Progenitor cell of endocrine pancreas (in vitro differentiated cells): Measurements from ENCODE around the gene PFKP. TPM values are rescaled to one million over a fixed set of nuclear protein-coding genes. Genes with fewer than 3 reads are reported as not detected.

Source experiments
- DNase-seq: peaks from one replicate; pipeline ENCODE4 v3.0.0; 2021; ENCODE audit warnings: low spot score; ENCODE audit not compliant: unreplicated experiment
- H3K27ac Mint-ChIP-seq: 2 replicates; pipeline ENCODE4 v1.8.0; 2021; ENCODE audit warnings: mild to moderate bottlenecking, moderate library complexity, mixed read lengths
- H3K27me3 Mint-ChIP-seq: 2 replicates; pipeline ENCODE4 v1.8.0; 2021; ENCODE audit warnings: mixed read lengths
- H3K36me3 Mint-ChIP-seq: 2 replicates; pipeline ENCODE4 v1.8.0; 2022; ENCODE audit warnings: mixed read lengths; ENCODE audit not compliant: insufficient read depth
- H3K4me1 Mint-ChIP-seq: 2 replicates; pipeline ENCODE4 v1.8.0; 2021; ENCODE audit warnings: low read depth, mixed read lengths
- H3K4me3 Mint-ChIP-seq: 2 replicates; pipeline ENCODE4 v1.8.0; 2021; ENCODE audit warnings: low read depth, mild to moderate bottlenecking, moderate library complexity, mixed read lengths
- H3K9me3 Mint-ChIP-seq: 2 replicates; pipeline ENCODE4 v1.8.0; 2021; ENCODE audit warnings: low read depth, mixed read lengths
- total RNA-seq: library from RNA; stranded (reverse); gene quantifications from 2 replicates; pipeline ENCODE4 v1.2.1, GENCODE V29; 2021
- TF ChIP-seq, protein P1 (sequence below): fragments of 200-600 bp; sonication (generic); IDR thresholded peaks from one replicate; pipeline ENCODE4 v1.5.0; 2021; ENCODE audit warnings: antibody characterized with exemption, mild to moderate bottlenecking; ENCODE audit not compliant: unreplicated experiment

The PFKP gene
- total RNA-seq, 1 donor from 2014 or later: 4.8 TPM

DNA sequence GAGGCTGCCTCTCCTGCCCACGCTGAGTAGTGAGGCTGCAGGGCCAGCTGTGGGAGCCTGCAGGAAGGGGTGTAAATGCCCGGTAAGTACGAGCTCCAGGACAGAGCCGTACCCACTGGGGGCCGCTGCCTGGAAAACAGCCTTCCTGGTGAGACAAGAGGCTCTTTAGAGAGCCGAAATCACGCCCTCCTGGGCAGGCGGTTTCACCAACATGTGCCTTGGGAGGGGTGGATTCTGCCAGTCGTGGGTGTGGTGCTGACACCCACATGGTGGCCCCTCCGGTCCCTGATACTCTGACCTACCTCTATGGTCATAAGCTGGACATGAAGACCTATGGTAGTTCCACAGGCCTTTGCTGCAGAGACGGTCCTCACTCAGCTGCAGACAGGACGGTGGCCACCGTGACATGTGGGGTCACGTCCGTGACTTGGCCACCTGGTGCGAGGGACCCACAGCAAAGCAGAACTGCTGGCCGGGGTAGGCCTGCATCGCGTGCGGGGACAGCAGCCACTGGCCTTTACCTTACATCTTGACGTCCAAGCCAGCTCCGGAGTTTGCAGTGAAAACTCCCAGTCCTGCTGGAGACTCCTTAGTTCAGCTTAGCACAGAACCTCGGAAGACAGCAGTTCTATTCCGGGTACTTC lies 58.3 kb downstream of the PFKP start:
- H3K4me1 Mint-ChIP-seq: peaks cover 8% of the 10 kb centered on the region
- no peaks in the 10 kb centered on the region for H3K9me3 Mint-ChIP-seq
- peaks cover 5% of the 10 kb centered on the region for H3K36me3 Mint-ChIP-seq
- TF ChIP-seq, protein P1, sequence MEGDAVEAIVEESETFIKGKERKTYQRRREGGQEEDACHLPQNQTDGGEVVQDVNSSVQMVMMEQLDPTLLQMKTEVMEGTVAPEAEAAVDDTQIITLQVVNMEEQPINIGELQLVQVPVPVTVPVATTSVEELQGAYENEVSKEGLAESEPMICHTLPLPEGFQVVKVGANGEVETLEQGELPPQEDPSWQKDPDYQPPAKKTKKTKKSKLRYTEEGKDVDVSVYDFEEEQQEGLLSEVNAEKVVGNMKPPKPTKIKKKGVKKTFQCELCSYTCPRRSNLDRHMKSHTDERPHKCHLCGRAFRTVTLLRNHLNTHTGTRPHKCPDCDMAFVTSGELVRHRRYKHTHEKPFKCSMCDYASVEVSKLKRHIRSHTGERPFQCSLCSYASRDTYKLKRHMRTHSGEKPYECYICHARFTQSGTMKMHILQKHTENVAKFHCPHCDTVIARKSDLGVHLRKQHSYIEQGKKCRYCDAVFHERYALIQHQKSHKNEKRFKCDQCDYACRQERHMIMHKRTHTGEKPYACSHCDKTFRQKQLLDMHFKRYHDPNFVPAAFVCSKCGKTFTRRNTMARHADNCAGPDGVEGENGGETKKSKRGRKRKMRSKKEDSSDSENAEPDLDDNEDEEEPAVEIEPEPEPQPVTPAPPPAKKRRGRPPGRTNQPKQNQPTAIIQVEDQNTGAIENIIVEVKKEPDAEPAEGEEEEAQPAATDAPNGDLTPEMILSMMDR: no peak
- H3K27me3 Mint-ChIP-seq: no peaks in the 10 kb centered on the region
- no peak overlapping the region for H3K4me3 Mint-ChIP-seq
- DNase-seq: no peak
- H3K27ac Mint-ChIP-seq: no peak overlapping the region

DNA sequence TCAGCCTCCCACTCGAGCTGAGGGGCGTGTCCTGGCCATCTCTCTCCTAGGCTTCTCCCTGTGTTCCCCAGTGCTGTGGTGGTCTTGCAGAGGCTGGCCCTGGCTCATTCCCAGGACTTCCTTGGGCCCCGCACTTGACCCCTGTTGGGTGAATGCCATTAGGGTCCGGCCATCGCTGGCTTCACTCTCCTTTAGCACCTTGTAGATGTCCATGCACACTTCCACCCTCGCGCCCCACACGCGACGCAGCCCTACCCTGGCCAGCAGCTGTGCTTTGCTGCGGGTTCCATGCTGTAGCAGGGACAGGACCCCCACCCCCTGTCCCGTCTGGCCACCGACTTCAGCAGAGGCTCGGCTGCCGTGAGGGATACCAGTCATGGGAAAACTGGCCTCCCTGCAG lies 58.9 kb downstream of the PFKP start:
- no peak overlapping the region for H3K27ac Mint-ChIP-seq
- H3K27me3 Mint-ChIP-seq: no peaks in the 10 kb centered on the region
- H3K9me3 Mint-ChIP-seq: no peaks in the 10 kb centered on the region
- DNase-seq: no peak
- peaks cover 11% of the 10 kb centered on the region for H3K4me1 Mint-ChIP-seq
- peaks cover 5% of the 10 kb centered on the region for H3K36me3 Mint-ChIP-seq
- TF ChIP-seq, protein P1: no peak
- no peak overlapping the region for H3K4me3 Mint-ChIP-seq

DNA sequence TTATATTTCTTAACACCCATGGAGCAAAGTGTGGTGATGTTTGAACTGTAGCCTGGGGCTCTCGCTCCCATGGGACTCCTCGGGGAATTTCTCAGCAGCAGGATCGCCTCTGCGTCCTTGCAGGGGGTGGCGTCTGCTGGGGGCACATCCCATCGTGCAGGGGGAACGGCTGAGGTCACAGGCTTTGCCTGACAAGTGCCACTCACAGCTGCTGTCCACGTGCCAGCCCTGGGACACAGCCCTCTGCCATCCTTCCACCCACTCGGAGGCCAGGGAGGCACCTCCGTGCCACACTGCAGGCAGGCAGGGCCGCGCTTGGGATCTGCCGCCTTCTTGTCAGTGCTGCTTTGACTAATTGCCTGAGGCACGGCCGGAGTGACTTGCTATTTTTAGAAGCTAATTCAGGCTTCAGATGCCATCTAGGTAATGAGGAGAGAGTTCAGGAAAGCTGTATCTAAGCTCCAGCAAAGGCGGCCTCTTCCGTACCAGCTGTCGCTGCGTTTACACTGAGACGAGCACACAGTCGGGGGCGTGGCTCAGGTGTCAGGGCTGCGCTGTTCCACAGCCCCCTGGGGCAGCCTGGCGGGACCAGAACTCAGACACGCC lies 59.5 kb downstream of the PFKP start:
- Mint-ChIP-seq H3K36me3 (peaks cover 5% of the 10 kb centered on the region), H3K27ac (peak overlapping the region; percentile 85), H3K27me3 (no peaks in the 10 kb centered on the region), H3K4me3 (no peak overlapping the region), H3K4me1 (peaks cover 12% of the 10 kb centered on the region), H3K9me3 (no peaks in the 10 kb centered on the region)
- TF ChIP-seq, protein P1: no peak
- DNase-seq: no peak

DNA sequence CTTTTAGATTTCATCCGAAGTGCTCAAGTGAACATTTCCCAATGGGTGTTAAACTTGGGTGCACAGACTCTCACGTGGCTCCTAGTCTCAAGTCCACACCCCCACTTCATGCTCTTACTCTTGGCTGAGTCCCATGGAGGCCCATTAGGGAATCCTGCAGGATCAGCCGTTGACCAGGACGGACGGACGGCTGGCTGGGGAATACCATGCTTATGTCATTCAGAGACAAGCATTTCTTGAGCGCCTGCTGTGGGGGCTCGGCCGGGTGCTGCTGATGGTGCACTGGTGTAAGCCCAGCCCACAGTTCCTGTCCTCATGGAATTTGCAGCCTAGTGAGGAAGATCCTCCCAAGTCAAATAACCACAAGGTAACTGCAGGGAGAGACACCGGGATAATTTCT lies 60.6 kb downstream of the PFKP start:
- Mint-ChIP-seq H3K36me3 (peaks cover 9% of the 10 kb centered on the region), H3K27me3 (no peaks in the 10 kb centered on the region), H3K27ac (no peak overlapping the region), H3K4me3 (no peak overlapping the region), H3K4me1 (peaks cover 12% of the 10 kb centered on the region), H3K9me3 (no peaks in the 10 kb centered on the region)
- no peak for DNase-seq
- TF ChIP-seq, protein P1: no peak

DNA sequence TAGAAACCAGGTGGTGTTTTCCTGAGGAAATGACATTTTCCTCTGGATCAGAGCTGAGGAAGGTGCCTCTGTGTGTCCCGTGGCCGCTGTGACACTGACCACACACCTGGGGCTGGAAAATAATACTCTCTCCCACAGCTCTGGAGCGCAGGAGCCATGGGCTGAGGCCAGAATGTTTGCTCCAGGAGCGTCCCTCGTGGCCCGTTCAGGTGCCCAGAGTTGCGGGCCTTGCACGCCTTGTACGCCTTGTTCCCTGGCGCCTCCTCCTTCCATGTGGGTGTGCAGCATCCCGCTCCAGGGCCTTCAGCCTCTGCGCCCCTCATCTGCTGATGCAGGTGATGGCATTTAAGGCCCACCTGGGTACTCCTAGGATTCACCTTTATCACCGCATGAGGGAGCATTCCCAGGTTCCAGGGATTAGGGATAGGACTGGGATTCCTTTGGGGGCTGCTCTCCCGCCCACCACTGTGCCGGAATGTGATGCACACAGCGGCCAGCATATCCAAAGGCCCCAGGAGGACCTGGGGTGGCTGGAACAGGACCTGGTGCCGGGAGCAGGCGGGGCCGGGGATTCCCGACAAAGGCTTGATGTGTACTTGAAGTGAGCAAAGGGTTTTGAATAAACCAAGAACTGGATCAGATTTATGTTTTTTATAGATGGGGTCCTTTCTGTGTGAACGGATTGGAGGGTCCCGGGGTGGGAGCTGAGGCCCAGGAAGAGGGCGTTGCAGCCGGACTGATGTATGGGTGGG lies 61.2 kb downstream of the PFKP start:
- Mint-ChIP-seq H3K36me3 (peaks cover 9% of the 10 kb centered on the region), H3K4me3 (no peak overlapping the region), H3K9me3 (no peaks in the 10 kb centered on the region), H3K27ac (no peak overlapping the region), H3K4me1 (peaks cover 12% of the 10 kb centered on the region), H3K27me3 (no peaks in the 10 kb centered on the region)
- TF ChIP-seq, protein P1: no peak
- DNase-seq: no peak
